ENCODE results near the gene TBC1D7.

TBC1D7 gene

DNA sequence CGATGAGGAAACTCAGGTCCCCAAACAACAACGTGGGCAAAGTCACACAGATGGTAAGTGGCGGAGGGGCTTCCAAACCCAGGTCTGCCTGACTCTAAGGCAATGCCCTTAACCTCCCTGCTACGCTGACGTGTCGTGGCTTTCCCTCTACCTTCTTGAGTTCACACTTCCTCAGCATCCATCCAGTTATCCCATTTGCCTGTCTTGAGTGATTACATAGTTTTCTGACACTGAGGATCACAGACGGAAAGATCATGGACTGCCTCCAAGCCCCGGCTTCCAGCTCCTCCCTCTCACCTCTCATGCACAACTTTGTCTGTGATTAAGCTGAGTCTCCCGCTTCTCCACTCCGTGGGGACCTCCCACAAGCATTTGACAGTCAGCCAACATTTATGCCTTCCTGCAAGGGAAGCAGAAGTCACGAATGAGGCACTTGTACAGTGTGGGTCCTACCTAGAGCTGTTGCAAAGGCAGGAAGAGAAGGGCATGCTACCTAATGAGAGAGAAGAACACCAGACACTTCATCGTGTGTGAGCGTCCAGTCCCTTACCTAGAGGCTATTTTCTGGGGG lies 33.8 kb downstream of the TBC1D7 start:
- DNase-seq (ENCODE audit: low read depth, low spot score): no peak

GRCh38 chr6:13292774-13293173 lies 35.6 kb downstream of the TBC1D7 start:
- no peak for DNase-seq (ENCODE audit: low read depth, low spot score)

DNA sequence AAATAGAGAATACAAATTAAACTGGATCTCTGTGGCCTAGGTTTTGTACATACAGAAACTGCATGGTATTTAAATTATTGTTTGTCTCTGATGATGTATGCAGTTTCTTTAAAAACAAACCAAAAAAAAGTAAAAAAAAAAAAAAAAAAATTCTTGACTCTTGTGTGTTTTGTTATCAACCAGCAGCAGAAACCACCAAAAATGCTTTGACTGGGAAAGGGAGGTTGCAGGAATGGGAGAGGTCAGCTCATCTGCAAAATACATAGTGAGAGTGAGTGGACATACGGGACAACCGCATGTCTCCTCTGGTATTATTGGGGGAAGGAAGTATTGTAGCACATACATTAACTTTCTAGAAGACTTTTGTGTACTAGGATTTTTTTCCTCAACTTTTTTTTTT lies 38.0 kb downstream of the TBC1D7 start:
- DNase-seq (ENCODE audit: low read depth, low spot score): no peak

GRCh38 chr6:13289789-13290318 lies 38.5 kb downstream of the TBC1D7 start:
- no peak for DNase-seq (ENCODE audit: low read depth, low spot score)

DNA sequence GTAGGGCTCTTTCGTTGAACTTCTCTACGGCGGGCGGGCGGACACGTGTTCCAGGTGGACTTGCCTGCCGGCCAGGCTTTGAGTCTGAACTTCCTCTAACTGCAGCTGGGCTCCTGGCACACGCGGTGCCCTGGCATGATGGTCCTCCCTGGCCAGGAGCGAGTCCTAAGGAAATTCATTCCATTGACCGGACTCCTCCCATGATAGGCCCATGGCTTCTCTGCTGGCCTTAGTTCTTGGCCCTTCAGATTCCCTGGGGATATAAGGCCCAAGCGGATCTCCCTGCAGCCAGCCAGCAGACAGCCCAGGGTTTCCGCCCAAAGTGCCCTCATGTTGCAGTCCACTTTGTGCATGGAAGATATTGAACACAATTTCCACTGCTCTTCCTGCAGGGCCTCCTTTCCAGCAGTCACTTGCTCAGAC lies 39.4 kb downstream of the TBC1D7 start:
- DNase-seq (ENCODE audit: low read depth, low spot score): no peak

- no peak for DNase-seq (ENCODE audit: low read depth, low spot score)
Observed at GRCh38 chr6:13288481-13288880, 39.9 kb downstream of the TBC1D7 start.

DNA sequence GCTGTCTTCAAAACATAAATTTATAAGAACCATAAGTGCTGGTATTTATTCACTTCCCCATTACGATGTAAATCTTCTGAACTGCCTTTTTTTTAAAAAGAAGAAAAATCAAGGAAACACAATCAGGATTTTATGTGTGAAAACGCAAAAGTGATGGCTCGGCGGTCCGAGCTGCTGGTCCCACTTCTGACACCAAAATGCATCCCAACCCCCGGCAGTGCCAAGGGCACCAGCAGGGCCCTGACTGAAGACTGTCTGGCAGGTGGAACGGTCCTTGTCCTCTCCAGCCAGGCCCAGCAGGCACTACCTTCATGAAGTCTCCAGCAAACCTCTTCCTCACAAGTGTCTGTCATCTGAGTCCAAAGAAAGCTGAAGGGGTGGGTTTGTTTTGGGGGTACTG lies 41.2 kb downstream of the TBC1D7 start:
- DNase-seq (ENCODE audit: low read depth, low spot score): no peak

DNA sequence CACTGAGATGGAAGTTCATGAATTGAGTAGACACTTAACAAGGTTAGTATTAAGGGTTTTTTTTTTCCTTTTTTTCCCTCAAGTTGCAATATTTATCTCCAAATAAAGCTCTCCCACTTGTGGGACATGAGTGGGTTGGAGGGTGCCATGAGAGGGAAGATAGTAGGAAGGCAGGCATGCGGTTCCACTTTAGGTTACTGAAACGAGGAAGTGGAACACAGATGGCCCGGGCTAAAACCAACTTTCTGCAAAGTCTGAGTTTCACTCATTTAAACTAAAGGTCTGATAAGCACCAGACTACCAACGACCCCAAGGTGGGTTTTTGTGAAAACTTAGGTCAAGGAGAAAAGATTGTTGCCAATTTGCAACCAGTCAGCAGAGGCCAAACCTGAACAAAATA lies 42.2 kb downstream of the TBC1D7 start:
- no peak for DNase-seq (ENCODE audit: low read depth, low spot score)

DNA sequence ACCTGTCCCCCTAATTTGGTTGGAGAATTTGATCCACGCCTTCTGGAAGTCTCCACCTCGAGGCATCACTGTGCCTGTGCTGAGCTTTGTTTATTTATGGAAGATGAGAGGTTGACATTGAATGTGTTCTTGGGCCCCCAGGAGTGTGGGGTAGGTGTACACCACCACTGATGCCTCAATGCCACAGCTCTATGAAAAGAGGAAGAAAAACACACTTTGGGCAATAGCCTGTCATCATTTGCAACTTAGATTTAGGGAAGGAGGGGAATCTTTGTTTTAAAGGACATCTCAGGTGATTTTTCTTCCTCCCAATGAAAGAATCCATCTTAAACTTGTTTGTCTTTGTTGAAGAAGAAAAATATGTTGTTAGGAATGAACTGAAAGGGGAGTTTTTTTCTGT lies 42.6 kb downstream of the TBC1D7 start:
- DNase-seq (ENCODE audit: low read depth, low spot score): no peak

DNA sequence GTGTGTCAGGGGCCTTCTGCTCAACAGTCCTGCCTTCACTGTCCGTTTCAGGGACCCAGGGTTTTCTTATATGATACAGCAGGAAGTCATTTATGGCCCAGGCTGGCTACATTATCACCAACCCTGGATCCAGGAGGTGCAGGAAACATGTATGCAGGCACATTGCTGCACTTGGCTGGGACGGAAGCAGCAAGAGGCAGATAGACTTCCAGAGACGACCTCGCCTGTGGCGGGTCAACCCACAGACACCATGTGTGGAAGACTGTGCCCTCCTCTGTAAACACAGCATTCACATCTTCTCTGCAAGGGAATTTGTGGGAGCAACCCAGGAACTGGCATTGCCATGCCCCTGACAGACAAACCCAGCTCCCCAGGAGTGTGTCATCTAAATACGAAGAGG lies 43.7 kb downstream of the TBC1D7 start:
- no peak for DNase-seq (ENCODE audit: low read depth, low spot score)

DNA sequence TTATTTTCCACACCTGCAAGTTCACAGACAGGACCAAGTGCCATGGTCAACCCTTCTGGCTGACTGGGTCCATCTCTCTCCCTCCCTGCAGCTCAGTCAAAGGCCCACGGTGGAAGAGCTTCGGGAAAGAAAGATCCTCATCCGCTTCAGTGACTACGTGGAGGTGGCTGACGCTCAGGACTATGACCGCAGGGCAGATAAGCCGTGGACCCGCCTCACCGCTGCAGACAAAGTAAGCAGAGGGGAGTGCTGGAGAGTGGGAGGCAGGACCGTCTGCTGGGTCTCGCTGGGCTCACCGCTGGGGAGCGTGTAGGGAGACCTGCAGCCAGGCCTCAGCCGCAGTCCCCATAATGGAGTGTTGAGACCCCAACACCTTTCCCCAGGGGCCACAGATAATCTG lies 45.0 kb downstream of the TBC1D7 start:
- DNase-seq (ENCODE audit: low read depth, low spot score): no peak

DNA sequence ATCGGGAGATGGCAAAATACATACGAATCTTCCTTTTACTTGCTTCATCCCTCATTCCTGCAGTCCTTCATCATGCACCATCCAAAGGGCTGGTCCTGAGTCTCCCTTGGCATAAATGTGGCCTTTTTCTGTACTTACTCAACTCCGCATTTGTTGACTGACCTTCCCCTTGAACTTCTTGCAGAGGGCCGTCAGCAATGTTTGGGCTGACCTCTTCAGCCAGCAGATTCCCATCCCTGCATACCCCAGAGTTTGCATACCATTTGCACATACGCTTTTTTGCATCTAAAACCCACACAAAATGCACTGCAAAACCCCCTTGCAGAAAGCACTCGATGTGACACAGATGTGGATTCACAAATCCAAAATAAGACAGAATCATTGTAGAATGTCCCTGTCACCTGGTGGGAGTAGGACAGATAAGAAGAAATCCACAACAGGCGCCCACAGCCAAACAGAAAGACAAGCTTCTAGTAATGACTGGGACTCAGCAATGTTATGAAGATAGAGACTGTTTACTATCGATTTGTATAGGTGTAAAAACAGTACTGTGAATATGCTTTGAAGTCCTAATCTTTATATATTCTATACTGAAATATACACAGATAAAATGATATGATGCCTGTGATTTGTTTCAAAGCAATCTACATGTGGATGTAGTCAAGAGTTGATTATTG lies 45.8 kb downstream of the TBC1D7 start:
- DNase-seq (ENCODE audit: low read depth, low spot score): no peak

DNA sequence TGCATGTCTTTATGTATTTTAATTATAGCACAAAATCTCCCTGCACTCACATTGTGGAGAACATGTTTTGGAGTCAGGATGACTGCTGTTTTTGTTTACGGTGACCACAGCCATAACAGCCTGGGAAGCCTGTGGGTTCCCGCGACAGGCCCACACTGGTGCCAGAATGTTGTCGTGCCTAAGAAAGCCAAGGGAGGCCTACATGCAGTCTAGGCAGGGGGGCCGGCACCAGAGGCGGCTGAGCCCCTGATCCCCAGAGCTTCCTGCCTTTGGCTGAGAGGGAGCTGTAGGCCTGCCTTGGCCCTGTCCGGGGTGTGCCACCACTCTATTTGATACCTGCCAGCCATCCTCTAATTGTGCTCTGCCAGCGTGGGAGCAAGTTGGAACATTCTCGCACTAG lies 46.7 kb downstream of the TBC1D7 start:
- no peak for DNase-seq (ENCODE audit: low read depth, low spot score)

DNA sequence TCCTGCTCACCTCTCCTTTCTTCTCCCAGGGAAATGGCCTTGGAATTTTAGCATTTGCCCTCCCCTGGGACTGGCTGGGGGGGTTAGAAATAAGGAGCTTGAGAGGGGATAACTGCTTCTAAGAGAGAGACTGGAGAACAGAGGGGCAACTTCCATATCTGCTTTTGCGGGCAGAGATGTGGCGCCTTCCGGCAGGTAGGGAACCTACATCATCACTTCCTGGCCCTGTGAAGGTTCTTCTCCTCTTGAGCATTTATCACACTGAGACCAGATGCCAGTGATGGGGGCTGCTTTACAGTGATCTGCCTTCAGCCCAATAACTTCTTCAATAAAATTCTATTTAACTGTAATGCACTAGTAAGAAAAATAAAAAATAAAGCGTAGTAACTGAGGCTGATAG lies 48.1 kb downstream of the TBC1D7 start:
- no peak for DNase-seq (ENCODE audit: low read depth, low spot score)

- DNase-seq (ENCODE audit: low read depth, low spot score): no peak
Observed at GRCh38 chr6:13278991-13279390, 49.3 kb downstream of the TBC1D7 start.

DNA sequence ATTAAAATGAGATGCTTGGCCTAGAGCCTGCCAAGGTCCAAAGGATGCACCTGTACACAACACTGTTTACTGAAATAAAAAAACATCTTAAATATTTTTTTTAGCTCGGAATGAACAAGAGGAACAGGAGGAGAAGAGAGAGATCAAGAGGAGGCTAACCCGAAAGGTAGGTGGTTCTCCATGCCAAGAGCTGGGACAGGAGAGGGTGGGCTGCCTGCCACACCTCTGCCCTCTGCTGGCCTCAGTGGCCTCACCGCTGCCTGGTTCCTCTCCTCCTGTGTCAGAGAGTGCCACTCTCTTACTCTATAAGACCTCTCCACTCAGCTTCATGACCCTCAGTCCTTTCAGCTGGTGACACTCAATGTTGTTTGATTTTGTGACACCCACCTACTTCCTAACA lies 50.2 kb downstream of the TBC1D7 start:
- no peak for DNase-seq (ENCODE audit: low read depth, low spot score)

DNA sequence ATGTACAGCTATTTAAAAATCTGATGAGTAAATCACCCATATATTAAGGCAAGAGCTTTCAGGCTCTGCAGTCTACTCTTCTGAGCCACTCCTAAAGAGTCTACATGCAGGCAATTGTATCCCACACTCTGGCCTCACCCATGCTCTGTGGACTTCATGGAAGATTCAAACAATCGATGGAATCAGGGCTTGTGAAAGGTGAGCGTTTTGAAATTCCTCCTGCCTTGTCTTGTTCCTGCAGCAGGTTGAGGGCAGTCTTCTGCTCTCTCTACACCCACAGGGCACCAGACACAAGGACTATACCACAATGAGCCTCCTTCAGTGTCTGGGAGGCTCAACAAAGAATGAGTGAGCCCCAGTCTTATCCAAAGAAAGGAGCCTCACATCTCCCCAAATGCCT lies 51.1 kb downstream of the TBC1D7 start:
- DNase-seq (ENCODE audit: low read depth, low spot score): no peak

DNA sequence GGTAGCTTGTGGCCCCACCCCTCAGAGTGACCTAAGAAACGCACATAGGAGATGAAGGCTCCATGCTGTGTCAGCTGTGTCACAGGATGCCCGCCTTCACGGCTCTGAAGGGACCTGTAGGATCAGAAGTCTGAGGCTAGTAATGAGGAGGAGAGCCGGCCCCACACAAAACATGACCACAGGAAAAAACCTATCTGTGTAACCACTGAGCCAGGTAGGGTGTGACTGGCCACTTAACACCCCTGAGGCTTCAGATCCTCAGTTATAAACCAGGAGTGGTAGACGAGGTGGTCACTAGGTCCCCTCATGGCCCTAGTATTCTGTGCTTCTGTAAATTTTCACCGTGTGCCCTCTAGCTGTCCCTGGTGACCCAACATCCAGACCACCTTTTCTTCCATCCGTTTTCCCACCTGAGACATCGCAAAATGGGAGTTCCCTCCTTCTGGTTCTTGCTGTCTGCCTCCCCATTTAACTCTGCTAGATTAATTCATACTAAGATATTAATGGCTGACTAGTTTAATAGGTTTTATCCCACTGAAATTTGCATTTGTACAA lies 52.8 kb downstream of the TBC1D7 start:
- DNase-seq (ENCODE audit: low read depth, low spot score): no peak

DNA sequence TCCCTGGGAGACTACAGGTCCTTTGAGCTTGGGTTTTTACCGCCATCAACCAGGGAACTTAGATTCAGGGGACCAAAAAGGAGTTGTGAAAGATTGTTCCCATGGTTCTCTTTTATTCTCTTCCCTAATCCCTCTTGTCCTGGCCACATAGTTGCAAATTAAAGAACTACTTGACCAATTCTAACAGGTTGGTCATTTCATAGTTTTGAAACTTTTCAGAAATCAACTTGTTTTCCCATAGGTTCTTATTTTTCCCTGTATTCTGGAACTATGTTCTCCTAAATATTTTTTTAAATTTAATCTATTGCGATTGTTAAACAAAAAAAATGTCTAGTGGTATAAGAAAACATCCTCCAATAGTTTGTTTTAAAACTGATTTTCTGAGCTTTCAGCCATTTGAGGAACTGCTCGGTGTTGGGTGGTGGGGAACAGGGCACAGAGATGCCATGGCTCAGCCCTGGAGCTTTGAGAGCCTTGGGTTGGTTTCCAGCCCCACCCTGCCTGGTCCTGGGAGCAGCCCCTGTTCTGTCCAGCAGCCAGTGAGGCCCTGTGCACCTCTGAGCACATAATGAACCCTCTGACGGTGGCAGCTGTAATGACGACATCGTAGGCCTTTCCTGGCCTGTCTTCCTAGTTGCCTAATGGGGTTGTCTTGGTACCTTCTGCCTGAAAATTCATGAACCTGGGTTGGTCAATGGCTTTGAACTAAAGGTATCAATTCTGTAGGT lies 53.5 kb downstream of the TBC1D7 start:
- no peak for DNase-seq (ENCODE audit: low read depth, low spot score)

- DNase-seq (ENCODE audit: low read depth, low spot score): no peak
Observed at GRCh38 chr6:13273931-13274706, 54.2 kb downstream of the TBC1D7 start.

DNA sequence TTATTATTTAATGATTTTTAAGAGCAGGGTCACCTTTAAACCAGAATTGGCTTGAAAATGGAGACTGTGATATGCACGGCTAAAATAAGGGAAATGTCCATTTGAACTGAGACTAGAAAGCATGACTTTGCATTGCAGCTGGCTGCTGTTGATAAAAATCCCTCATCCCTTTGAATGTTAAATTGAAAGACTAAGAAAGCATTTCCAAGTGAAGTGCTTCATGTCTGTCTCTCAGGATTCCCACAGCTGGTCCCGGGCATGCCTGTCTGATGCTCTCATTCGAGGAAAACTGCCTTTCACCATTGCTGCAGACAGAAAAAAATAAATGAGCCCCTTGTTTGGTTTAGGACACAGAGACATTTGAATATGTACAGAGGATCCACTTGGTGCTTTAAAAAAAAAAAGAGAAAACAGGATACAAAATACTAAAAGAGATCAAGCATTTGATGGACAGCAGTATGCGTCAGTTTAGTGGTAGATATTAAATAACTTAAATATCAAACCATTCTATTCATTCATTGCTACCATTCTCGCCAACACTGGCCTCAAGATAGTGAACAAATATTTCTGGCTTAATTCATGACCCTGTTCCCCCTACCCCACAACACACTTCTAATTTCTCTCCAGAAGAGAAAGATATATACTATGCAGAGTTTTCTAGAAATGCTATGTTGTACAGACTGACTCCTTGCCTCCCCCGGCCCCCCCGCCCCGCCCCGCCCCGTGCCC lies 55.0 kb downstream of the TBC1D7 start:
- no peak for DNase-seq (ENCODE audit: low read depth, low spot score)
